Activated CD4-positive, alpha-beta T cell treated with anti-CD3 and anti-CD28 coated beads, Interleukin-2, amount 10 ng/mL, durations not matched to agents 7 days and 5 days (primary cell): ENCODE measurements around the gene EMC1. TPM values are rescaled to one million over a fixed set of nuclear protein-coding genes. Genes with fewer than 3 reads are reported as not detected.
A peak's percentile ranks its signal among the peaks of the same experiment; 100 is the strongest.
"Not testable (repeated sequence)": the region's sequence is repeated elsewhere in the genome, so short reads cannot be mapped to it uniquely, and the experiment has no call there.

Experiments used
- CTCF ChIA-PET: fragments of 350-600 bp; sonication (Branson Sonifier 250); formaldehyde crosslinking; loops from one replicate; lab custom pipeline; 2021; ENCODE audit warnings: antibody characterized with exemption; lab: Charles Lee
- POLR2A ChIA-PET: fragments of 350-600 bp; sonication (Branson Sonifier 250); formaldehyde crosslinking; loops from one replicate; lab custom pipeline; 2021; ENCODE audit warnings: antibody characterized with exemption; lab: Charles Lee
- DNase-seq: peaks from one replicate; pipeline ENCODE4 v3.0.0-alpha.2; 2020
- H3K27ac Mint-ChIP-seq: one replicate; pipeline ENCODE4 v1.8.0; 2021; ENCODE audit warnings: mild to moderate bottlenecking, moderate library complexity, mixed read lengths
- H3K27me3 Mint-ChIP-seq: one replicate; pipeline ENCODE4 v1.8.0; 2021; ENCODE audit warnings: mixed read lengths
- H3K36me3 Mint-ChIP-seq: one replicate; pipeline ENCODE4 v1.8.0; 2021; ENCODE audit warnings: low read depth, mixed read lengths
- H3K4me1 Mint-ChIP-seq: one replicate; pipeline ENCODE4 v1.8.0; 2021; ENCODE audit warnings: mixed read lengths
- H3K4me3 Mint-ChIP-seq: one replicate; pipeline ENCODE4 v1.8.0; 2021; ENCODE audit warnings: mild to moderate bottlenecking, moderate library complexity, mixed read lengths
- H3K9me3 Mint-ChIP-seq: one replicate; pipeline ENCODE4 v1.8.0; 2021; ENCODE audit warnings: mixed read lengths
- total RNA-seq, 2 experiments: library from RNA; stranded (reverse); gene quantifications; one replicate each; pipeline ENCODE4 v1.2.3, GENCODE V29; 2021

EMC1 gene
- total RNA-seq, 2 experiments from 2014 or later: 36.4 to 37.0 TPM

GRCh38 chr1:19222979-19223824, 28.1 kb downstream of the EMC1 start:
- peaks cover 1% of the 10 kb centered on the region for H3K4me1 Mint-ChIP-seq
- H3K36me3 Mint-ChIP-seq: peaks cover 74% of the 10 kb centered on the region
- H3K9me3 Mint-ChIP-seq: no peaks in the 10 kb centered on the region
- H3K4me3 Mint-ChIP-seq: no peak overlapping the region
- no peaks in the 10 kb centered on the region for H3K27me3 Mint-ChIP-seq
- no peak overlapping the region for H3K27ac Mint-ChIP-seq
- ChIA-PET CTCF (interaction anchor here (1.0 to 1.7 kb wide), 2 partner anchors 18 to 21 kb away, joined by 3 to 5 read pairs; no protein-coding TSS in a partner anchor), POLR2A (no interaction called here)
- DNase-seq: no peak

GRCh38 chr1:19222573-19222972, 28.8 kb downstream of the EMC1 start:
- H3K27ac Mint-ChIP-seq: no peak overlapping the region
- H3K36me3 Mint-ChIP-seq: peaks cover 75% of the 10 kb centered on the region
- no peaks in the 10 kb centered on the region for H3K27me3 Mint-ChIP-seq
- H3K9me3 Mint-ChIP-seq: no peaks in the 10 kb centered on the region
- CTCF ChIA-PET: interaction anchor here (1.0 to 1.7 kb wide), 2 partner anchors 18 to 21 kb away, joined by 3 to 5 read pairs; no protein-coding TSS in a partner anchor
- H3K4me1 Mint-ChIP-seq: peaks cover 1% of the 10 kb centered on the region
- no peak for DNase-seq
- POLR2A ChIA-PET: no interaction called here
- H3K4me3 Mint-ChIP-seq: no peak overlapping the region

GRCh38 chr1:19220991-19221390, 30.3 kb downstream of the EMC1 start:
- no peak for DNase-seq
- no peak overlapping the region for H3K27ac Mint-ChIP-seq
- no peaks in the 10 kb centered on the region for H3K27me3 Mint-ChIP-seq
- H3K4me1 Mint-ChIP-seq: peaks cover 1% of the 10 kb centered on the region
- H3K9me3 Mint-ChIP-seq: no peaks in the 10 kb centered on the region
- ChIA-PET POLR2A (no interaction called here), CTCF (interaction anchor here (1.8 kb wide), 1 partner anchor 10 kb away, joined by 4 read pairs; no protein-coding TSS in a partner anchor)
- no peak overlapping the region for H3K4me3 Mint-ChIP-seq
- peaks cover 71% of the 10 kb centered on the region for H3K36me3 Mint-ChIP-seq

GRCh38 chr1:19220080-19220846, 31.1 kb downstream of the EMC1 start:
- Mint-ChIP-seq H3K27ac (no peak overlapping the region), H3K4me1 (peaks cover 3% of the 10 kb centered on the region), H3K4me3 (no peak overlapping the region), H3K27me3 (no peaks in the 10 kb centered on the region), H3K9me3 (no peaks in the 10 kb centered on the region), H3K36me3 (peaks cover 65% of the 10 kb centered on the region)
- no peak for DNase-seq
- ChIA-PET CTCF (interaction anchor here (1.2 to 1.8 kb wide), 2 partner anchors 9 to 16 kb away, joined by 3 to 4 read pairs; no protein-coding TSS in a partner anchor), POLR2A (no interaction called here)

GRCh38 chr1:19219451-19219850, 31.9 kb downstream of the EMC1 start:
- no peak for DNase-seq
- H3K4me1 Mint-ChIP-seq: peaks cover 9% of the 10 kb centered on the region
- peaks cover 58% of the 10 kb centered on the region for H3K36me3 Mint-ChIP-seq
- POLR2A ChIA-PET: no interaction called here
- no peak overlapping the region for H3K27ac Mint-ChIP-seq
- H3K9me3 Mint-ChIP-seq: no peaks in the 10 kb centered on the region
- CTCF ChIA-PET: interaction anchor here (1.2 to 1.8 kb wide), 2 partner anchors 9 to 15 kb away, joined by 3 to 4 read pairs; no protein-coding TSS in a partner anchor
- H3K27me3 Mint-ChIP-seq: no peaks in the 10 kb centered on the region
- no peak overlapping the region for H3K4me3 Mint-ChIP-seq

- DNase-seq, H3K27ac Mint-ChIP-seq, H3K9me3 Mint-ChIP-seq, H3K4me3 Mint-ChIP-seq, H3K27me3 Mint-ChIP-seq, POLR2A ChIA-PET: not testable (repeated sequence)
- peaks cover 33% of the 10 kb centered on the region for H3K4me1 Mint-ChIP-seq
- CTCF ChIA-PET: interaction anchor here (0.7 to 0.9 kb wide), 2 partner anchors 9 to 415 kb away, joined by 3 read pairs; no protein-coding TSS in a partner anchor
- peaks cover 52% of the 10 kb centered on the region for H3K36me3 Mint-ChIP-seq
Observed at GRCh38 chr1:19216585-19216984, 34.7 kb downstream of the EMC1 start.

GRCh38 chr1:19213580-19213979, 37.7 kb downstream of the EMC1 start:
- no peaks in the 10 kb centered on the region for H3K27me3 Mint-ChIP-seq
- H3K36me3 Mint-ChIP-seq: peaks cover 36% of the 10 kb centered on the region
- POLR2A ChIA-PET: no interaction called here
- no peaks in the 10 kb centered on the region for H3K9me3 Mint-ChIP-seq
- no peak for DNase-seq
- H3K4me3 Mint-ChIP-seq: no peak overlapping the region
- H3K4me1 Mint-ChIP-seq: peaks cover 47% of the 10 kb centered on the region
- no peak overlapping the region for H3K27ac Mint-ChIP-seq
- CTCF ChIA-PET: no interaction called here

- POLR2A ChIA-PET: no interaction called here
- H3K36me3 Mint-ChIP-seq: peaks cover 26% of the 10 kb centered on the region
- no peak for DNase-seq
- H3K9me3 Mint-ChIP-seq: no peaks in the 10 kb centered on the region
- peak overlapping the region; percentile 35 for H3K4me3 Mint-ChIP-seq
- H3K4me1 Mint-ChIP-seq: peaks cover 59% of the 10 kb centered on the region
- CTCF ChIA-PET: interaction anchor here (1.3 kb wide), 1 partner anchor 39 kb away, joined by 3 read pairs; the partner anchor contains the start of genes EMC1 and MRTO4
- peak overlapping the region; percentile 36 for H3K27ac Mint-ChIP-seq
- H3K27me3 Mint-ChIP-seq: no peaks in the 10 kb centered on the region
Observed at GRCh38 chr1:19212167-19212566, 39.2 kb downstream of the EMC1 start.

GRCh38 chr1:19210772-19211549, 40.4 kb downstream of the EMC1 start:
- Mint-ChIP-seq H3K4me3 (peak overlapping the region; percentile 93), H3K9me3 (no peaks in the 10 kb centered on the region), H3K27ac (peak overlapping the region; percentile 97), H3K4me1 (peaks cover 69% of the 10 kb centered on the region), H3K36me3 (peaks cover 27% of the 10 kb centered on the region), H3K27me3 (no peaks in the 10 kb centered on the region)
- ChIA-PET CTCF (interaction anchor here (1.1 to 1.3 kb wide), 7 partner anchors 9 to 327 kb away, joined by 3 to 5 read pairs (median 3); partner anchors contain the start of genes EMC1 and MRTO4), POLR2A (no interaction called here)
- DNase-seq: no peak

GRCh38 chr1:19209990-19210771, 41.1 kb downstream of the EMC1 start, which contains the start of gene UBR4:
Gene UBR4 (minus strand): TSS chr1:19210266. CDS start chr1:19210248, 18 bp downstream.
- Mint-ChIP-seq H3K27me3 (no peaks in the 10 kb centered on the region), H3K9me3 (no peaks in the 10 kb centered on the region), H3K36me3 (peaks cover 27% of the 10 kb centered on the region), H3K4me1 (peaks cover 74% of the 10 kb centered on the region), H3K4me3 (peak within 1 kb of the TSS; percentile 93), H3K27ac (peak within 1 kb of the TSS; percentile 97)
- ChIA-PET CTCF (interaction anchor here (1.1 to 3.2 kb wide), 7 partner anchors 8 to 327 kb away, joined by 3 to 9 read pairs (median 4); no protein-coding TSS in a partner anchor), POLR2A (no interaction called here)
- peak; percentile 96 for DNase-seq

GRCh38 chr1:19209439-19209989, 41.8 kb downstream of the EMC1 start:
- Mint-ChIP-seq H3K27me3 (no peaks in the 10 kb centered on the region), H3K9me3 (no peaks in the 10 kb centered on the region), H3K36me3 (peaks cover 28% of the 10 kb centered on the region), H3K27ac (peak overlapping the region; percentile 97), H3K4me3 (peak overlapping the region; percentile 93), H3K4me1 (peaks cover 77% of the 10 kb centered on the region)
- POLR2A ChIA-PET: no interaction called here
- peak; percentile 45 for DNase-seq
- CTCF ChIA-PET: interaction anchor here (0.8 to 3.2 kb wide), 4 partner anchors 11 to 64 kb away, joined by 4 to 12 read pairs (median 6); no protein-coding TSS in a partner anchor
